Esophagus squamous epithelium (tissue), 5 donors: ENCODE measurements around the gene KMT2C. TPM values are rescaled to one million over a fixed set of nuclear protein-coding genes. Genes with fewer than 3 reads are reported as not detected.

ENCODE experiments used
- DNase-seq: peaks from one replicate; lab custom pipeline; 2025; lab: John Stamatoyannopoulos, UW
- H3K27ac ChIP-seq, 4 donors: fragments of 200-600 bp; sonication (generic); one replicate each; pipeline ENCODE4 v1.5.1; 2016 to 2019; ENCODE audit warnings: mild to moderate bottlenecking in 1 of 4
- H3K27me3 ChIP-seq, 4 donors: fragments of 200-600 bp; sonication (generic); 1 replicate in 3 of 4; 2 replicates in 1 of 4; pipeline versions ENCODE4 v1.5.1 to v1.6.0; 2017 to 2021; ENCODE audit warnings: antibody characterized with exemption in 1 of 4
- H3K36me3 ChIP-seq, 3 donors: fragments of 200-600 bp; sonication (generic); one replicate each; pipeline ENCODE4 v1.5.1; 2016 to 2019
- H3K4me1 ChIP-seq, 3 donors: fragments of 200-600 bp; sonication (generic); one replicate each; pipeline ENCODE4 v1.5.1; 2017 to 2019
- H3K4me3 ChIP-seq, 4 donors: fragments of 200-600 bp; sonication (generic); 1 replicate in 3 of 4; 2 replicates in 1 of 4; pipeline ENCODE4 v1.5.1; 2016 to 2019; ENCODE audit warnings: mild to moderate bottlenecking in 2 of 4, moderate library complexity in 1 of 4
- H3K9me3 ChIP-seq, 3 donors: fragments of 200-600 bp; sonication (generic); one replicate each; pipeline ENCODE4 v1.5.1; 2016 to 2019
- POLR2A ChIP-seq, 4 donors: fragments of 450-650 bp; IDR thresholded peaks; one replicate each; pipeline ENCODE4 v1.6.1; 2017; ENCODE audit warnings: antibody characterized with exemption in 4 of 4, mild to moderate bottlenecking in 4 of 4, moderate library complexity in 3 of 4
- WGBS, 2 donors: methylation state at CpG; one replicate each; pipeline ENCODE4 v1.1.5; 2018; 5-methylcytosine and 5-hydroxymethylcytosine counted together
- intact Hi-C: fragments of 100-400 bp; cut with DNase I; formaldehyde crosslinking; loops from one replicate; pipeline ENCODE4 v1.15.0; 2022
- total RNA-seq, 4 donors: library from RNA; depleted of rRNA; stranded (reverse); fragments of >200 nt; gene quantifications; one replicate each; pipeline ENCODE4 v1.1.0, GENCODE V29; 2016
- TF ChIP-seq, protein P1 (sequence below), 6 experiments: fragments of 450-650 bp in 4 of 6; fragments of 200-600 bp in 2 of 6; sonication (generic) in 2 of 6; IDR thresholded peaks; one replicate each; pipeline ENCODE4 v1.5.1; 2016 to 2019; ENCODE audit warnings: antibody characterized with exemption in 6 of 6, mild to moderate bottlenecking in 4 of 6, moderate library complexity in 4 of 6
- donor health status: DM: yes; HTN: yes; CAD: no.

The KMT2C gene
- total RNA-seq, 4 donors from 2014 or later, result 25.1 to 64.7 (median 43.4) TPM

DNA sequence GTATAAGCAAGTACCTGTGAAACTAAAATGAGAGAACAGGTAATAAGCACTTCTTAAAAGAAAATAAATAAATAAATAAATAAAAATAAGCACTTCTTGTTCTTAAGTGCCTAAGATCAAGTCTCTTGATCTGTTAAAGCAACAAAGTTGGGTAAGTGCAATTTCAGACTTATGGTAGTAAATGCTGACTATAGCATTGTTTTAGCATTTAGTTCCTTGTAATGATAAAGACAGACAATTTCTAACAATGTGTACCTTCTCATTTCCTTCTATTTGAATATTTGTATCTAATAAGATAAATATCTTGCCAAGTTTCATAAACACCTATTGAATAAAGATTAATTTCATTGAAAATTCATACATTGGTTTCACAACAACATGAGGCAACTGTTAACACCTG, 323.0 kb downstream of the KMT2C start:
- Histone ChIP-seq H3K36me3 (peaks cover 0 to 88% (median 19%) of the 10 kb centered on the region in 3 donors), H3K4me1 (no peaks in the 10 kb centered on the region), H3K27me3 (no peaks in the 10 kb centered on the region), H3K4me3 (no peak overlapping the region), H3K9me3 (no peaks in the 10 kb centered on the region), H3K27ac (no peak overlapping the region)
- no peak for DNase-seq
- intact Hi-C loops, result no loop called here
- TF ChIP-seq, protein P1, sequence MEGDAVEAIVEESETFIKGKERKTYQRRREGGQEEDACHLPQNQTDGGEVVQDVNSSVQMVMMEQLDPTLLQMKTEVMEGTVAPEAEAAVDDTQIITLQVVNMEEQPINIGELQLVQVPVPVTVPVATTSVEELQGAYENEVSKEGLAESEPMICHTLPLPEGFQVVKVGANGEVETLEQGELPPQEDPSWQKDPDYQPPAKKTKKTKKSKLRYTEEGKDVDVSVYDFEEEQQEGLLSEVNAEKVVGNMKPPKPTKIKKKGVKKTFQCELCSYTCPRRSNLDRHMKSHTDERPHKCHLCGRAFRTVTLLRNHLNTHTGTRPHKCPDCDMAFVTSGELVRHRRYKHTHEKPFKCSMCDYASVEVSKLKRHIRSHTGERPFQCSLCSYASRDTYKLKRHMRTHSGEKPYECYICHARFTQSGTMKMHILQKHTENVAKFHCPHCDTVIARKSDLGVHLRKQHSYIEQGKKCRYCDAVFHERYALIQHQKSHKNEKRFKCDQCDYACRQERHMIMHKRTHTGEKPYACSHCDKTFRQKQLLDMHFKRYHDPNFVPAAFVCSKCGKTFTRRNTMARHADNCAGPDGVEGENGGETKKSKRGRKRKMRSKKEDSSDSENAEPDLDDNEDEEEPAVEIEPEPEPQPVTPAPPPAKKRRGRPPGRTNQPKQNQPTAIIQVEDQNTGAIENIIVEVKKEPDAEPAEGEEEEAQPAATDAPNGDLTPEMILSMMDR (IDR thresholded peaks at IDR 0.05), result no peak
- TF ChIP-seq POLR2A (IDR thresholded peaks at IDR 0.05), result no peak

- 74 to 84% methylated on average over 7 of the region's 7 CpGs for WGBS, 2 donors
- H3K27me3 ChIP-seq, result no peaks in the 10 kb centered on the region
- intact Hi-C loops, result no loop called here
- H3K27ac ChIP-seq, result no peak overlapping the region
- no peaks in the 10 kb centered on the region for H3K4me1 ChIP-seq
- H3K9me3 ChIP-seq, result no peaks in the 10 kb centered on the region
- peaks cover 0 to 81% (median 11%) of the 10 kb centered on the region in 3 donors for H3K36me3 ChIP-seq
- no peak for TF ChIP-seq POLR2A (IDR thresholded peaks at IDR 0.05)
- TF ChIP-seq, protein P1 (IDR thresholded peaks at IDR 0.05), result no peak
- no peak overlapping the region for H3K4me3 ChIP-seq
- no peak for DNase-seq
These were observed 327.4 kb downstream of the KMT2C start for GRCh38 chr7:152108359-152108758.

DNA sequence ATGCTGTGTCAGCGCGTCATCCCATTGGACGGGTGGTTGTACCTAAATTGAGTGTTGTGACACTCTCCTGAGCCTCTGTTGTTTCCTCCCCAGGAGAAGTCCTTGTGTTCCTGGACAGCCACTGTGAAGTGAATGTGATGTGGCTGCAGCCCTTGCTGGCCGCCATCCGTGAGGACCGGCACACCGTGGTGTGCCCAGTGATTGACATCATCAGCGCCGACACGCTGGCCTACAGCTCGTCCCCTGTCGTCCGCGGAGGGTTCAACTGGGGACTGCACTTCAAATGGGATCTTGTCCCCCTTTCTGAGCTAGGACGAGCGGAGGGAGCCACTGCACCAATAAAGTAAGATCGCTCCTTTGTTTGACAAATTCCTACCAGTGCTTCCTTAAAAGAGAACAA, 327.9 kb downstream of the KMT2C start:
- Histone ChIP-seq H3K36me3 (peaks cover 0 to 81% (median 11%) of the 10 kb centered on the region in 3 donors), H3K4me1 (no peaks in the 10 kb centered on the region), H3K4me3 (no peak overlapping the region), H3K27ac (no peak overlapping the region), H3K27me3 (no peaks in the 10 kb centered on the region), H3K9me3 (no peaks in the 10 kb centered on the region)
- TF ChIP-seq, protein P1 (IDR thresholded peaks at IDR 0.05), result no peak
- TF ChIP-seq POLR2A (IDR thresholded peaks at IDR 0.05), result no peak
- DNase-seq, result no peak
- intact Hi-C loops, result no loop called here
- 93% methylated on average over 3 to 15 of the region's 17 CpGs for WGBS, 2 donors

GRCh38 chr7:152106990-152107389, 328.8 kb downstream of the KMT2C start:
- no peak overlapping the region for H3K4me3 ChIP-seq
- TF ChIP-seq, protein P1 (IDR thresholded peaks at IDR 0.05), result no peak
- no peak for TF ChIP-seq POLR2A (IDR thresholded peaks at IDR 0.05)
- intact Hi-C loops, result no loop called here
- peaks cover 0 to 87% (median 11%) of the 10 kb centered on the region in 3 donors for H3K36me3 ChIP-seq
- no peak for DNase-seq
- H3K9me3 ChIP-seq, result no peaks in the 10 kb centered on the region
- H3K27me3 ChIP-seq, result no peaks in the 10 kb centered on the region
- 63 to 72% methylated on average over 4 of the region's 4 CpGs for WGBS, 2 donors
- no peaks in the 10 kb centered on the region for H3K4me1 ChIP-seq
- no peak overlapping the region for H3K27ac ChIP-seq

GRCh38 chr7:152105205-152105604, 330.6 kb downstream of the KMT2C start:
- Histone ChIP-seq H3K4me3 (no peak overlapping the region), H3K9me3 (no peaks in the 10 kb centered on the region), H3K27ac (no peak overlapping the region), H3K4me1 (no peaks in the 10 kb centered on the region), H3K36me3 (peaks cover 0 to 87% (median 7%) of the 10 kb centered on the region in 3 donors), H3K27me3 (no peaks in the 10 kb centered on the region)
- intact Hi-C loops, result no loop called here
- DNase-seq, result no peak
- 95 to 97% methylated on average over 11 of the region's 11 CpGs for WGBS, 2 donors
- no peak for TF ChIP-seq POLR2A (IDR thresholded peaks at IDR 0.05)
- TF ChIP-seq, protein P1 (IDR thresholded peaks at IDR 0.05), result no peak
